Activated CD4-positive, alpha-beta memory T cell treated with anti-CD3 and anti-CD28 coated beads, Interleukin-2, amount 10 ng/mL, durations not matched to agents 7 days and 5 days (primary cell): ENCODE results near the gene PRPF39. TPM values are rescaled to one million over a fixed set of nuclear protein-coding genes. Genes with fewer than 3 reads are reported as not detected.
A peak's percentile ranks its signal among the peaks of the same experiment; 100 is the strongest.
"Not testable (repeated sequence)": the region's sequence is repeated elsewhere in the genome, so short reads cannot be mapped to it uniquely, and the experiment has no call there.

ENCODE experiments used
- CTCF ChIA-PET: fragments of 350-600 bp; sonication (Branson Sonifier 250); formaldehyde crosslinking; loops from one replicate; lab custom pipeline; 2021; ENCODE audit warnings: antibody characterized with exemption, inconsistent platforms; lab: Charles Lee
- POLR2A ChIA-PET: fragments of 350-600 bp; sonication (Branson Sonifier 250); formaldehyde crosslinking; loops from one replicate; lab custom pipeline; 2021; ENCODE audit warnings: antibody characterized with exemption; lab: Charles Lee
- DNase-seq: peaks from one replicate; pipeline ENCODE4 v3.0.0-alpha.2; 2020
- H3K27ac Mint-ChIP-seq: one replicate; pipeline ENCODE4 v1.8.0; 2021; ENCODE audit warnings: mild to moderate bottlenecking, mixed read lengths
- H3K27me3 Mint-ChIP-seq: one replicate; pipeline ENCODE4 v1.8.0; 2021; ENCODE audit warnings: mixed read lengths
- H3K36me3 Mint-ChIP-seq: one replicate; pipeline ENCODE4 v1.8.0; 2021; ENCODE audit warnings: low read depth, mixed read lengths
- H3K4me1 Mint-ChIP-seq: one replicate; pipeline ENCODE4 v1.8.0; 2021; ENCODE audit warnings: mixed read lengths
- H3K4me3 Mint-ChIP-seq: one replicate; pipeline ENCODE4 v1.8.0; 2021; ENCODE audit warnings: mild to moderate bottlenecking, mixed read lengths
- H3K9me3 Mint-ChIP-seq: one replicate; pipeline ENCODE4 v1.8.0; 2021; ENCODE audit warnings: mixed read lengths
- total RNA-seq, 2 experiments: library from RNA; stranded (reverse); gene quantifications; one replicate each; pipeline ENCODE4 v1.2.3, GENCODE V29; 2021

PRPF39 gene
- total RNA-seq, 2 experiments from 2014 or later, result 35.6 to 42.7 TPM

- no peak for DNase-seq
- ChIA-PET CTCF (no interaction called here), POLR2A (no interaction called here)
- H3K36me3 Mint-ChIP-seq, result peaks cover 5% of the 10 kb centered on the region
- H3K27ac Mint-ChIP-seq, result no peak overlapping the region
- peaks cover 6% of the 10 kb centered on the region for H3K4me1 Mint-ChIP-seq
- no peaks in the 10 kb centered on the region for H3K27me3 Mint-ChIP-seq
- no peaks in the 10 kb centered on the region for H3K9me3 Mint-ChIP-seq
- H3K4me3 Mint-ChIP-seq, result no peak overlapping the region
Measured at GRCh38 chr14:45065540-45065939, 18.4 kb upstream of the PRPF39 start.

GRCh38 chr14:45065956-45066355, 18.0 kb upstream of the PRPF39 start:
- peaks cover 5% of the 10 kb centered on the region for H3K36me3 Mint-ChIP-seq
- CTCF ChIA-PET, result no interaction called here
- H3K4me1 Mint-ChIP-seq, result peaks cover 6% of the 10 kb centered on the region
- no peak overlapping the region for H3K27ac Mint-ChIP-seq
- H3K4me3 Mint-ChIP-seq, result no peak overlapping the region
- POLR2A ChIA-PET, result no interaction called here
- H3K9me3 Mint-ChIP-seq, result no peaks in the 10 kb centered on the region
- DNase-seq, result no peak
- no peaks in the 10 kb centered on the region for H3K27me3 Mint-ChIP-seq

GRCh38 chr14:45066667-45067066, 17.2 kb upstream of the PRPF39 start:
- Mint-ChIP-seq H3K27ac (no peak overlapping the region), H3K36me3 (peaks cover 5% of the 10 kb centered on the region), H3K9me3 (no peaks in the 10 kb centered on the region), H3K27me3 (no peaks in the 10 kb centered on the region), H3K4me3 (no peak overlapping the region), H3K4me1 (peaks cover 6% of the 10 kb centered on the region)
- DNase-seq, result no peak
- CTCF ChIA-PET, result no interaction called here
- POLR2A ChIA-PET, result no interaction called here

GRCh38 chr14:45068396-45068795, 15.5 kb upstream of the PRPF39 start:
- Mint-ChIP-seq H3K4me1 (peaks cover 6% of the 10 kb centered on the region), H3K27ac (no peak overlapping the region), H3K4me3 (no peak overlapping the region), H3K27me3 (no peaks in the 10 kb centered on the region), H3K36me3 (peaks cover 5% of the 10 kb centered on the region), H3K9me3 (no peaks in the 10 kb centered on the region)
- POLR2A ChIA-PET, result no interaction called here
- CTCF ChIA-PET, result no interaction called here
- DNase-seq, result no peak

GRCh38 chr14:45070215-45070614, 13.7 kb upstream of the PRPF39 start:
- POLR2A ChIA-PET, result interaction anchor here (1.4 kb wide), 1 partner anchor 15 kb away, joined by 5 read pairs; no protein-coding TSS in a partner anchor
- H3K27me3 Mint-ChIP-seq, result no peaks in the 10 kb centered on the region
- DNase-seq, result no peak
- H3K4me1 Mint-ChIP-seq, result peaks cover 6% of the 10 kb centered on the region
- peaks cover 2% of the 10 kb centered on the region for H3K36me3 Mint-ChIP-seq
- H3K27ac Mint-ChIP-seq, result no peak overlapping the region
- H3K4me3 Mint-ChIP-seq, result no peak overlapping the region
- CTCF ChIA-PET, result no interaction called here
- no peaks in the 10 kb centered on the region for H3K9me3 Mint-ChIP-seq

GRCh38 chr14:45072126-45072525, 11.8 kb upstream of the PRPF39 start:
- Mint-ChIP-seq H3K36me3 (peaks cover 2% of the 10 kb centered on the region), H3K4me3 (no peak overlapping the region), H3K27me3 (no peaks in the 10 kb centered on the region), H3K27ac (no peak overlapping the region), H3K9me3 (no peaks in the 10 kb centered on the region), H3K4me1 (peaks cover 6% of the 10 kb centered on the region)
- ChIA-PET CTCF (no interaction called here), POLR2A (no interaction called here)
- DNase-seq, result no peak

GRCh38 chr14:45073231-45073879, 10.6 kb upstream of the PRPF39 start:
- H3K4me1 Mint-ChIP-seq, result peaks cover 1% of the 10 kb centered on the region
- peaks cover 2% of the 10 kb centered on the region for H3K36me3 Mint-ChIP-seq
- CTCF ChIA-PET, result no interaction called here
- POLR2A ChIA-PET, result interaction anchor here (1.3 kb wide), 1 partner anchor 111 kb away, joined by 3 read pairs; no protein-coding TSS in a partner anchor
- H3K4me3 Mint-ChIP-seq, result no peak overlapping the region
- DNase-seq, result no peak
- H3K27me3 Mint-ChIP-seq, result no peaks in the 10 kb centered on the region
- no peak overlapping the region for H3K27ac Mint-ChIP-seq
- no peaks in the 10 kb centered on the region for H3K9me3 Mint-ChIP-seq

- DNase-seq, result no peak
- CTCF ChIA-PET, result no interaction called here
- Mint-ChIP-seq H3K27ac (no peak overlapping the region), H3K36me3 (no peaks in the 10 kb centered on the region), H3K4me1 (peaks cover 7% of the 10 kb centered on the region), H3K27me3 (no peaks in the 10 kb centered on the region), H3K9me3 (no peaks in the 10 kb centered on the region), H3K4me3 (no peak overlapping the region)
- POLR2A ChIA-PET, result no interaction called here
Measured at GRCh38 chr14:45078323-45078722, 5.6 kb upstream of the PRPF39 start.

GRCh38 chr14:45080416-45080968, 3.4 kb upstream of the PRPF39 start:
- CTCF ChIA-PET, DNase-seq, H3K9me3 Mint-ChIP-seq, H3K27ac Mint-ChIP-seq, H3K27me3 Mint-ChIP-seq, H3K36me3 Mint-ChIP-seq, H3K4me3 Mint-ChIP-seq: not testable (repeated sequence)
- POLR2A ChIA-PET, result interaction anchor here (0.9 to 1.2 kb wide), 2 partner anchors 53 to 119 kb away, joined by 4 read pairs; partner anchors contain the start of genes KLHL28 and TOGARAM1
- peaks cover 17% of the 10 kb centered on the region for H3K4me1 Mint-ChIP-seq

GRCh38 chr14:45081096-45081495, 2.8 kb upstream of the PRPF39 start:
- H3K4me3 Mint-ChIP-seq, H3K27ac Mint-ChIP-seq, H3K27me3 Mint-ChIP-seq, DNase-seq, H3K9me3 Mint-ChIP-seq, CTCF ChIA-PET, H3K36me3 Mint-ChIP-seq: not testable (repeated sequence)
- POLR2A ChIA-PET, result interaction anchor here (0.9 to 1.2 kb wide), 2 partner anchors 52 to 120 kb away, joined by 4 read pairs; partner anchors contain the start of genes KLHL28 and TOGARAM1
- peaks cover 23% of the 10 kb centered on the region for H3K4me1 Mint-ChIP-seq

GRCh38 chr14:45082420-45082819, 1.5 kb upstream of the PRPF39 start:
- peaks cover 14% of the 10 kb centered on the region for H3K36me3 Mint-ChIP-seq
- ChIA-PET POLR2A (interaction anchor here (4.6 kb wide), 1 partner anchor 121 kb away, joined by 62 read pairs; the partner anchor contains the start of genes KLHL28 and TOGARAM1), CTCF (no interaction called here)
- peaks cover 35% of the 10 kb centered on the region for H3K4me1 Mint-ChIP-seq
- H3K27ac Mint-ChIP-seq, result no peak overlapping the region
- H3K27me3 Mint-ChIP-seq, result no peaks in the 10 kb centered on the region
- no peaks in the 10 kb centered on the region for H3K9me3 Mint-ChIP-seq
- no peak for DNase-seq
- no peak overlapping the region for H3K4me3 Mint-ChIP-seq

- no peaks in the 10 kb centered on the region for H3K9me3 Mint-ChIP-seq
- peak overlapping the region; percentile 95 for H3K4me3 Mint-ChIP-seq
- peaks cover 44% of the 10 kb centered on the region for H3K4me1 Mint-ChIP-seq
- ChIA-PET CTCF (interaction anchor here (1.3 kb wide), 1 partner anchor 52 kb away, joined by 3 read pairs; the partner anchor contains the start of gene FANCM), POLR2A (interaction anchor here (1.2 to 4.6 kb wide), 6 partner anchors 15 to 187 kb away, joined by 5 to 62 read pairs (median 10); partner anchors contain the start of genes FKBP3, KLHL28, MIS18BP1 and TOGARAM1)
- no peak for DNase-seq
- no peaks in the 10 kb centered on the region for H3K27me3 Mint-ChIP-seq
- H3K36me3 Mint-ChIP-seq, result peaks cover 14% of the 10 kb centered on the region
- peak overlapping the region; percentile 45 for H3K27ac Mint-ChIP-seq
Measured at GRCh38 chr14:45083617-45083975, 320 bp upstream of the PRPF39 start.

- POLR2A ChIA-PET, result interaction anchor here (0.7 to 4.6 kb wide), 13 partner anchors 9 to 238 kb away, joined by 3 to 62 read pairs (median 6); partner anchors contain the start of genes FANCM, FKBP3, KLHL28 and MIS18BP1
- no peaks in the 10 kb centered on the region for H3K9me3 Mint-ChIP-seq
- H3K36me3 Mint-ChIP-seq, result peaks cover 14% of the 10 kb centered on the region
- peak overlapping the region; percentile 95 for H3K4me3 Mint-ChIP-seq
- H3K27ac Mint-ChIP-seq, result peak overlapping the region; percentile 89
- H3K27me3 Mint-ChIP-seq, result no peaks in the 10 kb centered on the region
- CTCF ChIA-PET, result interaction anchor here (1.0 to 1.3 kb wide), 3 partner anchors 12 to 122 kb away, joined by 3 to 6 read pairs (median 3); partner anchors contain the start of gene FANCM
- peaks cover 58% of the 10 kb centered on the region for H3K4me1 Mint-ChIP-seq
- no peak for DNase-seq
Measured at GRCh38 chr14:45084946-45085346, 1.0 kb downstream of the PRPF39 start.
